Kidney (tissue), 22 donors: ENCODE results near the gene TAS2R7. TPM values are rescaled to one million over a fixed set of nuclear protein-coding genes. Genes with fewer than 3 reads are reported as not detected.

Experiments used
- DNase-seq, 5 donors: peaks; one replicate each; pipeline ENCODE4 v3.0.0-alpha.2; 2013 to 2020
- FAIRE-seq: peaks from 2 replicates; lab custom pipeline; 2012; peaks lifted over from hg19 to GRCh38; lab: Jason Lieb, UNC
- H3K27ac ChIP-seq, 2 donors: one replicate each; pipeline ENCODE4 v1.7.0; 2013; ENCODE audit warnings: low read depth in 2 of 2, low read length in 2 of 2, inconsistent platforms in 1 of 2
- H3K27me3 ChIP-seq: one replicate; pipeline ENCODE4 v1.7.1; 2013; ENCODE audit warnings: low read length, inconsistent platforms; ENCODE audit not compliant: control insufficient read depth, insufficient read depth
- H3K36me3 ChIP-seq, 3 donors: one replicate each; pipeline versions ENCODE4 v1.7.0 to v1.7.1; 2013; ENCODE audit warnings: low read length in 3 of 3, control low read depth in 1 of 3, inconsistent platforms in 1 of 3; ENCODE audit not compliant: insufficient read depth in 3 of 3, control insufficient read depth in 2 of 3
- H3K4me1 ChIP-seq, 3 donors: one replicate each; pipeline versions ENCODE4 v1.7.0 to v1.7.1; 2013; ENCODE audit warnings: low read length in 3 of 3, inconsistent platforms in 1 of 3, low read depth in 1 of 3; ENCODE audit not compliant: control insufficient read depth in 2 of 3, insufficient read depth in 2 of 3
- H3K4me3 ChIP-seq, 3 donors: one replicate each; pipeline versions ENCODE4 v1.7.0 to v1.8.1; 2013; ENCODE audit warnings: low read length in 3 of 3, control low read depth in 1 of 3, inconsistent platforms in 1 of 3
- H3K9ac ChIP-seq, 3 donors: one replicate each; pipeline versions ENCODE4 v1.7.0 to v1.7.1; 2013; ENCODE audit warnings: low read length in 3 of 3, control low read depth in 1 of 3, inconsistent platforms in 1 of 3
- H3K9me3 ChIP-seq, 3 donors: one replicate each; pipeline versions ENCODE4 v1.7.0 to v1.7.1; 2013; ENCODE audit warnings: low read length in 3 of 3, control low read depth in 1 of 3, inconsistent platforms in 1 of 3; ENCODE audit not compliant: control insufficient read depth in 2 of 3, insufficient read depth in 1 of 3
- CTCF ChIP-seq: IDR thresholded peaks from 3 replicates; pipeline ENCODE4 v1.5.1; 2012; ENCODE audit warnings: mild to moderate bottlenecking, moderate library complexity, borderline replicate concordance; ENCODE audit not compliant: insufficient read depth; ENCODE audit errors: extremely low read depth
- intact Hi-C: fragments of 100-400 bp; cut with DNase I; formaldehyde crosslinking; loops from one replicate; pipeline ENCODE4 v1.11.1; 2022
- long read RNA-seq, 10 donors: library from polyadenylated mRNA in 1 of 10; unstranded in 1 of 10; transcript quantifications; one replicate each; pipeline ENCODE4 v2.0.0 and lab custom pipeline, GENCODE V29; 2021 to 2026
- polyA plus RNA-seq: library from polyadenylated mRNA; stranded (reverse); fragments of 350-450 nt; fragmentation: Illumina TruSeq; extraction: RNeasy Lipid Tissue Mini Kit (QIAGEN cat#74804); gene quantifications from one replicate; pipeline ENCODE4 v1.2.3, GENCODE V29; 2014; ENCODE audit warnings: low read depth, low replicate concordance; ENCODE audit not compliant: insufficient read depth
- total RNA-seq: library from RNA; stranded (reverse); fragmentation: NEBNext Ultra II Directional; extraction: Animal tissue kit (Norgen Biotek cat#: 25700); gene quantifications from one replicate; pipeline ENCODE4 v1.2.1, GENCODE V29; 2021
- donor health status: control.
- donor health status: control.
- donor health status: control.
- donor health status: control.
- donor health status: control.
- donor health status: DM: yes; HTN: yes; CAD: no.
- donor health status: Normal renal cell carcinoma (clear cell type).

Gene TAS2R7
- total RNA-seq (not detected), polyA plus RNA-seq (not detected)
- long read RNA-seq, donor 1, result 0 reads
- long read RNA-seq, donor 2, result 0 reads
- long read RNA-seq, donor 3, result 0 reads
- long read RNA-seq, donor 4, result 0 reads
- long read RNA-seq, donor 5, result 0 reads
- long read RNA-seq, donor 6, result 0 reads
- long read RNA-seq, donor 7, result 0 reads
- long read RNA-seq, donor 8, result 0 reads
- long read RNA-seq, donor 9, result 0 reads
- long read RNA-seq, donor 10, result 0 reads

DNA sequence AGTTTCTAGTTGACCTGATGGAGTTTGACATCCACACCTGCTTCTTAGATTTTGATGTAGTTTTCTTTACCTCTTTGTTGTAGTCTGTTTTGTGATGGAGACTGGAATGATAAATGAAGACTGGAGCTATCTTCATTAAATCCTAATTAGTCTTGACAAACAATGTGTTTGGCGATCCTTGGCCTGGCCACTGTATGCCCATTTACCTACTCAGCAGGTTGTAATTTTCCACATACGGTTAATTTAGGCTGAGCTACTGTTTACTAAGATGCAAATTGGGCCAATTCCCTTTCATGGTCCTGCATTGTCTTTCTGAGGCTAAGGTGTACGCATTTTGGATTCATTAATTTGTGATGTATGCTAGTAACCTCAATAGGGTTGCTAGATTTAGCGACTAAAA is at the start of gene TAS2R7:
Gene TAS2R7 (minus strand): TSS at position 41 of the 400 bp plus-strand sequence. CDS start 57 bp downstream, outside the sequence.
- intact Hi-C loops, result no loop called here
- Histone ChIP-seq H3K9me3 (no peaks in the 10 kb centered on the region), H3K4me3 (no peak within 1 kb of the TSS), H3K36me3 (no peaks in the 10 kb centered on the region), H3K9ac (no peak within 1 kb of the TSS), H3K27me3 (no peaks in the 10 kb centered on the region), H3K27ac (no peak within 1 kb of the TSS), H3K4me1 (no peaks in the 10 kb centered on the region)
- DNase-seq (no peak), FAIRE-seq (no peak)
- TF ChIP-seq CTCF, result no peak

GRCh38 chr12:10851243-10851858 is 48.9 kb upstream of the TAS2R7 start:
- Histone ChIP-seq H3K36me3 (peaks cover 0 to 2% (median 0%) of the 10 kb centered on the region in 3 donors), H3K9ac (no peak overlapping the region), H3K27ac (no peak overlapping the region), H3K9me3 (peaks cover 0 to 1% (median 0%) of the 10 kb centered on the region in 3 donors), H3K4me1 (no peaks in the 10 kb centered on the region), H3K27me3 (no peaks in the 10 kb centered on the region), H3K4me3 (no peak overlapping the region)
- FAIRE-seq (no peak), DNase-seq (no peak)
- no peak for TF ChIP-seq CTCF
- intact Hi-C loops, result no loop called here

DNA sequence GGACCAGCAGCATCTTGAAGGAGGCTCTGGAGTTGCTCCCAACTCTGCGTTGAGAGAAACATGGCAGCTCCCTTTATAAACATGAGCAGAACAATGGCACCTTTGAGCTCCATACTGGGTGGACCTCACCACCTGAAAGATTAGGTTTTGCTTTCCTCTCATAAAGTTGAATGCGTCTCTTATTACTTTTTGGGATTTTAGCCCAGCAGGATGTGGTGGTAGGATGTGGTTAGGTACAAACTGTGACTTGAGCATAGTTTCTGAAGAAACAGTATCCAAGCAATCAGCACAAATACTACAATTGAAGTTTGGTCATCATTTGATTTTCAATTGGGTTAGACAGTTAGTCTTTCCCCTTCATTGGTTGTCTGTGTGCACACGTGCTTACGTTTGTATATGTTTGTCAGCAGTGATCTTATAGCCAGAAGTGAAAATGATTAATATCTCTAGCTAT is 47.0 kb upstream of the TAS2R7 start, which contains the start of gene PRR4:
Gene PRR4 (minus strand): TSS at position 51 of the 454 bp plus-strand sequence. CDS start 38 bp downstream, at position 13.
- H3K27ac ChIP-seq, result no peak within 1 kb of the TSS

More for the DNA sequence above, 47.0 kb upstream of the TAS2R7 start, which contains the start of gene PRR4:
- no peaks in the 10 kb centered on the region for H3K9me3 ChIP-seq
- H3K36me3 ChIP-seq, result peaks cover 0 to 2% (median 0%) of the 10 kb centered on the region in 3 donors
- intact Hi-C loops, result no loop called here
- no peak within 1 kb of the TSS for H3K4me3 ChIP-seq
- H3K27me3 ChIP-seq, result no peaks in the 10 kb centered on the region
- no peak within 1 kb of the TSS for H3K9ac ChIP-seq
- DNase-seq, result no peak
- no peak for FAIRE-seq
- H3K4me1 ChIP-seq, result no peaks in the 10 kb centered on the region
- no peak for TF ChIP-seq CTCF
